AG09319 (cell line): ENCODE measurements around the gene TTC7B.
"Not testable (repeated sequence)": the region's sequence is repeated elsewhere in the genome, so short reads cannot be mapped to it uniquely, and the experiment has no call there.

Source experiments
- DNase-seq: peaks from one replicate; pipeline ENCODE4 v3.0.0-alpha.2; 2010; ENCODE audit warnings: low read depth; ENCODE audit errors: extremely low read depth
- TF ChIP-seq, protein P1 (sequence below): IDR thresholded peaks from 2 replicates; pipeline ENCODE4 v1.5.1; 2011; ENCODE audit warnings: low read depth, mild to moderate bottlenecking, inconsistent platforms, low read length, moderate library complexity

The TTC7B gene

DNA sequence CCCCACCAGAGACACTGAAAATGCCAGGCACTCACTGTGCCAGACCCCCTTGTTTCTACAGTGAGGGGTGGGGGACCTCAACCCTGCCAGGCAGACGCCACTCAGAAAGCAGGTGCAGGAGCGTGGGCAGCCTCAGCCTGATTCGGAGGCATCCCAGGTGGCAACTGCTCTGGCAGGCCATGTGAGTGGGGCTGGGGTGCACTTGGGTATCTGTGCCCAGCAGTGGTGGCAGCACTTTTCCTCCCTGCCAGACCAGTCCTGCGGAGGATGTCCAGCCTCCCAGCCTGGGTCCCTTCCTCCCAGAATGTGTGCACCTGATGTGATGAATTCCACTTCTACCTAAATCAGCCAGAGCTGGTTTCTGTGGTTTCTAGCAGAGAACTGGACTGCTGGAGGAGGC is 13.4 kb upstream of the TTC7B start:
- TF ChIP-seq, protein P1, sequence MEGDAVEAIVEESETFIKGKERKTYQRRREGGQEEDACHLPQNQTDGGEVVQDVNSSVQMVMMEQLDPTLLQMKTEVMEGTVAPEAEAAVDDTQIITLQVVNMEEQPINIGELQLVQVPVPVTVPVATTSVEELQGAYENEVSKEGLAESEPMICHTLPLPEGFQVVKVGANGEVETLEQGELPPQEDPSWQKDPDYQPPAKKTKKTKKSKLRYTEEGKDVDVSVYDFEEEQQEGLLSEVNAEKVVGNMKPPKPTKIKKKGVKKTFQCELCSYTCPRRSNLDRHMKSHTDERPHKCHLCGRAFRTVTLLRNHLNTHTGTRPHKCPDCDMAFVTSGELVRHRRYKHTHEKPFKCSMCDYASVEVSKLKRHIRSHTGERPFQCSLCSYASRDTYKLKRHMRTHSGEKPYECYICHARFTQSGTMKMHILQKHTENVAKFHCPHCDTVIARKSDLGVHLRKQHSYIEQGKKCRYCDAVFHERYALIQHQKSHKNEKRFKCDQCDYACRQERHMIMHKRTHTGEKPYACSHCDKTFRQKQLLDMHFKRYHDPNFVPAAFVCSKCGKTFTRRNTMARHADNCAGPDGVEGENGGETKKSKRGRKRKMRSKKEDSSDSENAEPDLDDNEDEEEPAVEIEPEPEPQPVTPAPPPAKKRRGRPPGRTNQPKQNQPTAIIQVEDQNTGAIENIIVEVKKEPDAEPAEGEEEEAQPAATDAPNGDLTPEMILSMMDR, result no peak

DNA sequence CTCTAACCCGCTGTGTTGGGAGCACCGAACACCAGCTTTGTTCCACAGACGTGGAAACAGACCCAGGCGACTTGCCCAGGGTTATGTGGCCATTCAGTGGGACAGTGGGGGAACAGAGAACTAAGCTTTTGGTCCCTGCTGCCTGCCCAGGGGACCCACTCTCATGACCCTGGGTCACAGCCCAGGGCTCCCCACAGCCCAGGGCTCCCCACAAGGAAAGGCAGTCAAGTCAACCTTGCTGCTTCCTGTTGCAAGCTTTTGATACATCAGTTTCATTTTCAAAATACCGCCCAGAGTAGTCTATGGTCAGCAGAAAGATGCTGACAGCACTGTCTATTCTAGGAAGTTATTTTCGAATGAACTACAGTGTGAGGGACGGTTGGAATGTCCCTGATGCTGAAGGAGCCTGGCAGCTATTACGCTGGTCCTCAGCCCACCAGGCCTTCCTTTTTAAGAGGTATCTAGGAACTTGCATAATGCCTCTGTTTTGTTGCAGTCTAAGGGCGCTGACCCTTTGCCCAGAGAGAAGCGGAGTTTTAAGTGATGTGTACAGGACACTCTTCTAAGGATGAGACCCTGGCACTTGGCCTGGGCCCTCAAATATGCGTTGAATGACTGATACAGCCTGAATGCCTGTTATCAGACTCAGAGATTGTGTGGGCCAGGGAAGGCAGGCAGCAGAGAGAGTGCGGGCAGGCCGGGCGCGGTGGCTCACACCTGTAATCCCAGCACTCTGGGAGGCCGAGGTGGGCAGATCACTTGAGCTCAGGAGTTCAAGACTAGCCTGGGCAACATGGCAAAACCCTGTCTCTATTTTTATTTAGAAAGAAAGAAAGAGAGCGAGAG is 12.6 kb upstream of the TTC7B start:
- DNase-seq, result no peak
- TF ChIP-seq, protein P1, result no peak

More for the DNA sequence above, 13.4 kb upstream of the TTC7B start:
- DNase-seq, result no peak

DNA sequence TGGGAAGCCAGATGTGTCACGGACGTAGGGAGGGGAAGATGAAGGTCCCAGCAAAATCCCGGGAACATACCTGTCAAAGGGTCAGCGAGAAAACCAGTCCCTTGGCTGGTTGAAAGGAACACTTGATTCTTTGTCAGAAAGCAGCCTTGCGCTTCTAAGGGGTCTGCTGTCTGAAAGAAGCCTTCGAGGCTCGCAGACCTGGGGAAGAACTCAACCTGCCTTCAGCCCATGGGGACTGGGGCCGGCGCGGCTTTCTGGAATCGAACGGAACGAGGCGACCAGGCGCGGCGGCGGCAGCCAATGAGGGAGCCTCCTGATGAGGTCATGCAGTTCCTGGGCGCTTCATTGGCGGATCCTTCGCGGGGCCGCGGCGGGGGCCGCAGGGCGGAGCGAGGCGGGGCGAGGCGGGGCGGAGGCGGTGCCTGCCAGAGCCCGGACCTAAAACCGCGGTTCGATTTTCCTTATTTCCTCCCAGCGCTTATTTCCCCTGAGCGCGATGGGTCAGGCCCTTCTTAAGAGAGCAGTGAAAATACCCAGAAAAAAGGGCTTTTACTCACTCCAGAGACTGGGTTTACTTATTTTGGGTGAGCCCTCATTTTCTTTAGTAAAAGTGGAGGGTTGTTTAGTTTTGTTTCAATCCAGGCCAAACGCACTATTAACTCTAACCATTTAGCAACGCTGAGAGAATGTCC is 11.8 kb upstream of the TTC7B start:
- TF ChIP-seq, protein P1, result no peak
- DNase-seq, result peak; percentile 35

DNA sequence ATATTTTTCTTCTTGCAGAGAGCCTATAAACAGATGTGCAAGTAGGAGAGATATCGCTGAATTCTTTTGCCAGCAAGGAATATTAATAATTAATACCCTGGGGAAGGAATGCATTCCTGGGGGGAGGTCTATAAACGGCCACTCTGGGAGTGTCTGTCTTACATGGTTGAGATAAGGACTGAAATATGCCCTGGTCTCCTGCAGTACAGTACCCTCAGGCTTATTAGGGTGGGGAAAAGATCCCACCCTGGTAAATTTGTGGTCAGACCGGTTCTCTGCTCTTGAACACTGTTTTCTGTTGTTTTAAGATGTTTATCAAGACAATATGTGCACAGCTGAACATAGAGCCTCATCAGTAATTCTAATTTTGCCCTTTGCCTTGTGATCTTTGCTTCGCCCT is 7.3 kb upstream of the TTC7B start:
- not testable (repeated sequence) for DNase-seq

- TF ChIP-seq, protein P1, result no peak
- no peak for DNase-seq
Observed at GRCh38 chr14:90820958-90821357, 4.7 kb upstream of the TTC7B start.

DNA sequence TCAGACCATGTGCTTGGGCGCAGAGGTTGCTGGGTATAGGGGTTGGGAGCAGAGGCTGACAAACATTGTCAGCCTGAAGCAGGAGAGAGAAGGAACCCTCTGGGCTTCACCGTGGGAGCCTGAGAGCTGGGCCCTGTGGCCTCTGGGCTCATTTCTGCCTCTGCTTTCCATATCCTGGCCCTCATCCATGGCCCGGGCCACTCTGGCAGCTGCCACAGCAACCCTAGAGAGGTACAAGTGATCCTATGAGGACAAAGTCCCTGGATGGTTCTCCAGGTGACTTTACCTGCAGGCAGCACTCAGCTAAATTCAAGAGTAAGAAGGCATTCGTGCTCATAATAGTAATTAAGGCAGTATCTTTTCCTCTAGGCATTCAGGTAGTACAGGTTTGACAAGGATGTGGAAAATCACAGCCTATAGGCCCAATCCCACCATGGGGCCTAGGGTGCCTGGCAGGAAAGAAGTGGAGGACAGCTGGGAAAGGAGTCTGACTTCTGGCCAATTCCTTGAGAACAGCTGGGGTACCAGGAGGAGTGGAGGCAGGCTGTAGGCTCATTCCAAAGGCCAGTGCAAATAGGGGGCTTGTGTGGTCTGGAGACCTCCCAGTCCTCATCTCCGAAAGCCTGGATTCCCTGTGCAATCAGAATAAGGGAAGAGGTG is 3.6 kb upstream of the TTC7B start:
- TF ChIP-seq, protein P1, result no peak
- no peak for DNase-seq

DNA sequence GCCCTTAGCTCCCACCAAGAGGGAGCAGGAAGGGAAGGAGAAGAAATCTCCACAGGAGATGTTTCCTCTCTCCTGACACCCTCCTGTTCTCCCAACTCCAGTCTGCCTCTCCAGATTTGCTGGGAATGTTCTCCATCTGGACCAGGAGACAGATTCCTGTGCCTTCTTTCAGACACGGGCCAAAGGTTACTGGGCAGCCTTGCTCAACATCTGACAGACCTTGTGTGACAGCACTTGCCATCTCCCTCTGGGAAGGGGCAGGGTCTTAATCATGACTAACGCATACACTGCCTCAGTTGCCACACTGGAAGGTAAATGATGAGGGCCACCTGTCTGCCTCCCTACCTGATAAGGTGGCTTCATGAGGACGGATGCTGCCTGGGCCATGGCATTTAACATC is 2.5 kb upstream of the TTC7B start:
- TF ChIP-seq, protein P1, result no peak
- DNase-seq, result no peak
